Stimulated activated CD4-positive, alpha-beta T cell treated with anti-CD3 and anti-CD28 coated beads, Interleukin-1b, Interleukin-23, amount 100 ng/mL, for 24 hours (primary cell): Measurements from ENCODE around the gene CCDC69.

Source experiments
- DNase-seq, 4 experiments: peaks; one replicate each; pipeline ENCODE4 v3.0.0-alpha.2; 2020; ENCODE audit warnings: low read depth in 4 of 4, low spot score in 1 of 4

CCDC69 gene

GRCh38 chr5:151171529-151171928, 52.4 kb downstream of the CCDC69 start:
- no peak for DNase-seq

DNA sequence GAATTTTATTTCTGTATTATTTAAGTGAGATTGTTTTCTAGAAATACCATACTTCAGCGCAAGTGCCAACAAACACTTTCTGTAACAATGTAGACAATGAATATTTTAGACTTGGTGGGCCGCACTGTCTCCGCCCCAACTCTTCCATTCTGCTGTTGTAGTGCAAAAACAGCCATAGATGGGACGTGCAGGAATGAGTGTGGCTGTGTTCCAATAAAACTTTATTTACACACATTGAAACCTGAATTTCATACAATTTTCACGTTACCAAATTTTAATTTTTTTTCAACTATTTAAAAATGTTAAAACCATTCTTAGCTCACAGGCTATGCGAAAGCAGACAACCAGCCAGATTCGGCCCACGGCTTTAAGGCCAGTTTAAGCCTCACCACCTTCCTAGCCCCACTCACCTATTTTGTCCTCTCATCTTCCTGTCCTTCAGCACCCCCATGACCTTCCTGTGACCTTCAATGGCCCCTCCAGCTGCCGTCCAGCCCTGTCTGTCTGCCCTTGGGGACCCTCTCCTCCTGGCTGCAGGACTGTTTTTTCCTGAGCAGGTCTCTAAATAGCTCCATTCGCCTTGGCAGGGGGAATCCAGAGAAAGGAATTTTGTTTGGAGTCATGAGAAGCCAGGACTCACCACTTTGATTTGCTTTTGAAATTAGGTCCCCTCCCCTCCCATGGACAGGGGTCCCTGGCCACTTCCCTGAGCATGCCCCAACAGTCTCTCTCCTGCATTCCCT, 55.1 kb downstream of the CCDC69 start:
- no peak for DNase-seq

- no peak for DNase-seq
Observed at GRCh38 chr5:151167022-151167421, 56.9 kb downstream of the CCDC69 start.

GRCh38 chr5:151164687-151165392, 59.1 kb downstream of the CCDC69 start:
- DNase-seq: peak; percentile 55 to 67 (median 62)

DNA sequence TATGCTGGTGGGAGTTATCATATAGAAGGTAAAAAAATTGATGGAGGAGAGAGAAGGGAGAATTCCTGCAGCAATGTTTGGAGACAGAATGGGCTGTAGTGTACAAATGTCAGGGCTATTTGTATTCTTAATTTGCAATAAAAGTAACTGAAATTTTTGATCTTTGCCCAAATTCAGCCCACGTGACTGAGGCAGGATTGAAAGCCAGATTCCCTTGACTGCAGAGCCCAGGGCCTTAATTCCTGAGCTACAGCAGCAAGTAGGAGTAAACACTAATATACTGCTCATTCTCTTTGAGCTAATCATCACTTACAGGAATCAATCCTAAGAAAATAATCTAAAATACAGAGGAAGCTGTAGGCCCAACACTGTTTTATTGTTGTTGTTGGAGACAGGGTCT, 61.1 kb downstream of the CCDC69 start:
- DNase-seq: no peak

- no peak for DNase-seq
Observed at GRCh38 chr5:151159649-151160373, 64.1 kb downstream of the CCDC69 start.

GRCh38 chr5:151158287-151158661, 65.6 kb downstream of the CCDC69 start:
- no peak for DNase-seq

- peak in 3 of 4 experiments; percentile 46 to 62 (median 54) for DNase-seq
Observed at GRCh38 chr5:151157426-151158286, 66.2 kb downstream of the CCDC69 start, which contains the start of gene ANXA6. Gene ANXA6, minus strand, starts transcription at chr5:151157779. Its CDS starts 9,878 bp downstream, at chr5:151147901.

DNA sequence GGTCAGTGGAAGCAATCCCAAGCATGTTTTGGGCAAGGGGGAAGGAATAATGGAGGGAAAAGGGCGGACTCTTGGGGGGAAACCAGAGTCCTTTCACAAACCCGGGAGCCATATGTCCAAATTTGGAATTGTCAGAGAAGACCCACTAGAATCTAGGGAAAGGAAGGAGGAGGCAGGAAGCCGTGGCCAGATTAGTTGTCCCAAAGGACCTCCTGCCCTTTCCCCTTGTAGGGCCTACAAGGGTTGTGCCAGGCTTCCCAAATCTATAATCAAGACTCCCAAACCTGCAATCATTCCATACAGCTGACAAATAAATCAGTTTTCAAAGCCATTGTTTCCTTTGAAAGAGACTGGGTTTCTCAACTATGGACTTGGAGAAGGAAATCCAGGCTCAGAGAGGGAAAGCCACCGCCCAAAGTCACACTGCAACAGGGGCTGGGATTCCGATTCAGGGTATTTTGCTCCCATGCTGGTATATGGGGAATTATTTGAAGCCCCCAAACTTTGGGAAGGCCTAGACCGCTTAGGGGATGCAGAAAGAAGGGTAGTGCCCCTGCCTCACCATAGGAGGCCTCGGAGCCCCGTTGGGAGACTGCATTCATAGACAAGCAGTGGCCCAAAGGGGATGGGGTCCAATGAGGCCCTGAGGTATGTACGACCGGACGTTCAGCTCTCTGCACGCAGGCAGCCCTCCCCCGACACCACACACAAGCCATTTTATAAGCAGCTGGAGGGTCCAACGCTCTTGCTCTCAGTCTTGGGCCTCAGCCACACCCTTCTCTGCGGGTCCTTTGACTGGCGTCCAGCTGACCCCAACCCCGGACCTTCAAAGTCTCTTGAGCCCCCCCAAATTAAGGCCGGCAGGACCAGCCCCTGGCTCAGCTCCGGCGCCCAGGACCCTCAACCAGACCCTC, 67.1 kb downstream of the CCDC69 start:
- DNase-seq: no peak

DNA sequence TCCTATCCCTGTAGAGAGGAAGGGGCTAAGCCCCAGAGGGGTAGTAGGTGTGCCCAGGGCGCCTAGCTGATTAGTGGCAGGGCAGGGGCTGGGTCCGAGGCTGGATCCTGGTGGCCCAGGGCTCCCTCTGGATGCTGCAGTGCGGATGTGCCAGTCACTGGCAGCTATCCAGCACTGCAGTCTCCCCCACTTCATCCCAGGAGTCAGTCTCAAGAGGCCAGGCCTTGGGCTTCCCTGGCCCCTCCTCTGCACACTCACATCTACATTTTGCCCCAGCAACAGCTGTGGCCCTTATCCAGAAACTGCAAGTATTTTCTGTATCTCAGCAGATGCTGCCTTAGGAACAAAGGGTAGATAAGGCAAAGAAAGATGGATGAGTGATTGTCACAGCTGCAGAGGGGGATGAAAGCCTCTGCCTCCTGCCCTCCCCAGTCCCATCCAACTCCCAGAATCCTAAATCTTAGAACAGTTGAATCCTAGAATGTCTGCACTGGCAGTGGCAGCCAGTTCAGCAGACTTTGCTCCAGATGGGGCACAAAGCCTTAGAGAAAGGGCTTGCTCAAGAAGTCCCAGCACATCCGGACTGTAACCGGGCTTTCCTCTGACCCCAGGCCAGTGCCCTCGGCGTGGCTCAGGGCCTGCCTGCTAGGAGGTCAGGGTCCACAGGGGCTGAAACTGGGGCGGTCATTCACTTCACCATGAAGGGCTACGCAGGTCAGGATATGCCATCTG, 68.0 kb downstream of the CCDC69 start:
- no peak for DNase-seq

GRCh38 chr5:151154931-151155774, 68.7 kb downstream of the CCDC69 start:
- peak in 1 of 4 experiments; percentile 39 for DNase-seq

GRCh38 chr5:151153766-151154272, 70.1 kb downstream of the CCDC69 start:
- peak in 1 of 4 experiments; percentile 50 for DNase-seq

DNA sequence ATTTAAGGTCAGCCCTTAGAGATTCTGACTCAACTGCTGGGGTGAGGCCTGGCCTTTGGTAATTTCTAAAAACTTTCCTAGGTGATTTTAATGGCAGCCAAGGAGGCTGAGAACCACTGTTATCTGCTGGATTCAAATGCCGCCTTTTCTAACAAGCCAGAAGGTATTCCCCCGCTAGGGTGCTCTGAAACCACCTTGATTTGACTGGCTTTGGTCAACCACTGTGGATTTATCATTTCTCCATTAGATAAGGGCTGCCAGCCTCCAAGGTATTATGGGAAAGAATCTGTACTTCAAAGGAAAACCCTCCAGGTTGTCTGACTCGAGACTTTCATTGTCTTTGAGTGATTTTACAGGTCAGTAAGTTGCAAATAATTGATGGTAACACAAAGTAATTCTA, 70.6 kb downstream of the CCDC69 start:
- no peak for DNase-seq

DNA sequence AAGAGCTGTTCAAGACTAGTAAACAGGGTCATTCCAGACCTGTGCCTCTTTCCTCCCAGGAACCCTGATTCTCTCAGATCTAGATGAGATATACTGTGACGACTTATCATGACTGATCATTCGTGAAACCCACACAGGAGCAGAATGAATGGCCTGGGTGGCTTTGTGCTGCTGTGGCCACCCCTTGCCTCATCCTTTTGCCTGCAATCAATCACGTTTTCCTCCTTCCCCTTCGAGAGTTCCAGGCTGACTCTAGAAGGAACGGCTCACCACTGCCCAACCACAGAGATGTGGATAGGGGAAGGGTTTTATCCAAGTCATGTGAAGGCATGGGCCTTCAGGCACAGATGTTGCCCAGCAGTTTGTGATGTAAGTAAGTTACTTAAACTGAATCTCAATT, 72.1 kb downstream of the CCDC69 start:
- DNase-seq: peak in 1 of 4 experiments; percentile 61

GRCh38 chr5:151151263-151151660, 72.6 kb downstream of the CCDC69 start:
- no peak for DNase-seq

- peak in 2 of 4 experiments; percentile 54 to 63 for DNase-seq
Observed at GRCh38 chr5:151150471-151151262, 73.2 kb downstream of the CCDC69 start.

DNA sequence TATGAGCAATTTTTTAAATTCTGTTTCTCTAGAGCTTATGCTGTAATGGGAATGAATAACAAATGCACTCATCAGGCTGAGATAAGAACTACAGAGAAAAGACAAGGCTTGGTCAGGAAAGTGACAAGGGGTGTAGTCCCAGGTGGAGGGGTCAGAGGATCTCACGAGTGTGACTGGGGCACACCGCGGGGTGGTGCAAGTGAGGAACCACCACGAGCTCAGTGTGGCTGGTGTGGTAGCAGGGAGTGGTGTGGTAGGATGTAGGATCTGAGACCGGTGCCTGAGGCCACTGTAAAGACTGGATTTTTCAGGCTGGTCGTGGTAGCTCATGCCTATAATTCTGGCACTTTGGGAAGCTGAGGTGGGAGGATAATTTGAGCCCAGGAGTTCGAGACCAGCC, 75.3 kb downstream of the CCDC69 start:
- DNase-seq: no peak
